ENCODE measurements around the gene SRGAP2.
"Not testable (repeated sequence)": the region's sequence is repeated elsewhere in the genome, so short reads cannot be mapped to it uniquely, and the experiment has no call there.

SRGAP2 gene

DNA sequence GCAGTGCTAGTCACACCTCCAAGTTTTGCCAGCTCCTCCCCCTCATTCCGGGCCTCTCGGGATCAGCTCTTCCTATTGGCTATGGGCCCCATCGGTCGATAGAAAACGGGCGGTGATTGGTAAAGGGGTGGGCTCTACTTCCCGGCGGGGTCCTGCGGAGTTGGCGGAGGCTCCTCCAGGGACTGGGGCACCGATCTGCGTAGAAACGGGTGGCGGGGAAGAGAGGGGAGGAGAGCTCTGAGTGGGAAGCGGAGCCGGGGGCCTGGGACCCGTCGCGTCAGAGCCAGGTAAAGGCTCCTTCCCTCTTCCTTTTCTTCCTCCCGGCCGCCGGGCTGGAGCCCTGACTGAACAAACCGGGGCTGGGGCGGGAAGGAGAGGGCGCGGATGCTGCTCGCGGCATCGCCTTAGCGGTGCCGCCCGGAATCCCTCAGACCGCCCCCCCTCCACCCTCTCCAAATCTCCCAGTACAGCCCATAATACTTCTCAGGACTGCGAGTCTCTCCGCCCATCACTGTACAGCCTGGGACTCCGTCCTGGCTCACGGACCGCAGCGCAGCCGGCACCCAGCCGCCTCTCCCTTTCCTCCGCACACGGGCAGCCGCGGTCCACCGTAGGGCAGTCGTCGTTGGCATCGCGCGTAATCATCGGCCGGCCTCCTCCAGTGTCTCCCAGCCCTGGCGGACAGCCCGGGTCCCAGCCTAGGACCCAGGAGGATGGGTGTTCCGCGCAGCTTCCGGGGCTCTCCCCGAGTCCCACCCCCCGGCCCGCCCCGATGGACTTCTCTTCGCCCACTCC, at the start of gene SRGAP2:
Gene SRGAP2 (plus strand): TSS at position 178 of the 795 bp plus-strand sequence. CDS start 2,430 bp downstream, outside the sequence.
- DNase-seq (ENCODE audit: low read depth in 2 of 2): peak; percentile 19 to 23

DNA sequence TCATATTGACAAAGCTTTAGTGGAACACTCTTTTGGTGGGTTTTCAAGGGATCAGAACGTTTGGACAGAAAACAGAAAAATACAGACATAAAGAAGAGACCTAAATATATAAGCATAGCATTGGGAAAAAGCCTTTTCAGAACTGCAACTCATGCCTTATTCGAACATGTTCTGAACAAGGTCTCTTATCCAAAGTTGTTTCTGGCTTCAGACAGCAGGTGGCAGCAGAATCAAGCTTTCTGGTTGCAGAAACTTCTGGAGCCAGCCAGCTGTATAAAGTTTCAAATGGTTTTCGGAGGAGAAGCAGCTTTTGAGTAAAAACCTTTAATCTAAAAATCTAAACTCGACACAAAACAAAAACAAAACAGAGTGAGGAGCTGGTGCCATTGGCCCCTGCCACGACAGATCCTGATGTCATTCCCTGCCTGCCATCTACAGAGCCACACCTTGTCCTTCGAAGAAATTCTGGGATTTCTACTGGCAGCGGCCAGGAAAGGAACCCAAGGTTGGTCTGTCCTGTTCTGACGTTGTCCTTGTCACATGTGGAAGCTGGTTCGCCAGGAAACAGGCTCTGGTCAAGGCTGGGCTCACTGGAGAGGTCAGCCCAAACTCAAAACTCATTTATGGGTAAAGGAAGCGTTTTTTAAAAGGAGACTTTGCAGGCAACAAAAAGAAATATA, 35.9 kb upstream of the SRGAP2 start:
- DNase-seq (ENCODE audit: low read depth in 2 of 2): not testable (repeated sequence)

DNA sequence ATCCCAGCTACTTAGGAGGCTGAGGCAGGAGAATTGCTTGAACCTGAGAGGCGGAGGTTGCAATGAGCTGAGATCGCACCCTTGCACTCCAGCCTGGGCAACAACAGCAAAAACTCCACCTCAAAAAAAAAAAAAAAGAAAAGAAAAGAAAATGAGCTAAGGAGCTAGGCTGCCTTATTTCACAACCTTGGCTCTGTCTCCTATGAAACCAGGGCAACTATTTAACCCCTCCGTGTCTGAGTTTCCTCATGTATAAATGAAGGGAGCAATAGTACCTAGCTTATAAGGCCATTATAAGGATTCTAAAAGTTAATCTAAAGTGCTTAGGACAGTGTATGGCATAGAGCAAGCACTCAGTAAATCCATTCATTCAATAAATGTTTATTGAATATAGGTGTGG, 33.5 kb upstream of the SRGAP2 start:
- not testable (repeated sequence) for DNase-seq (ENCODE audit: low read depth in 2 of 2)

DNA sequence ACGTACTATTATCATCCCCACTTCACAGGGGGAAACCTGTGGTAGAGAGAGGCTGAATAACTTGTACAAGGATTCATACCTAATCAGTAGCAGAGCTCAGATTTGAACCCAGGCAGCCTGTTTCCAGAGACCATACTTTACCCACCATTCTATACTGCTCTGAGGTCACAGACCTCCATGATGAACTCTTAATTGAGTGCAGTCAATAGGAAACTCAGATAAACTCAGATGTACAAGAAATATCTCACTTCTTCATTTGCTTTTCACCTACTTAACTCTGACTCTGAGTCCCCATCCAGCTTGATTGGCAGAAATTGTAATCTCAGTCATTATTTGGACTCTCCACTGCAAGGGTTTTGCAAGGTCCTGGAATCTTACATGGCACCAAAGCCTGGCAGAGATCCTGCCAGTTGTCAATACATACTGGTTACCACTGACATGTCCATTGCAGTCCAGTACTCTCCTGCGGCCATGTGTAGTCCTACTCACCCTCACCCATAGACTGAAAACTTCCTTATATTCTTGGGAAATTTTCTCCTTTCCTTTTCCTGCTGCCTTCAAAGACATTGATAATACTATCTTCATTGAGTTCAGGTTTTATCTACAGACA, 30.1 kb upstream of the SRGAP2 start:
- DNase-seq (ENCODE audit: low read depth in 2 of 2): not testable (repeated sequence)

DNA sequence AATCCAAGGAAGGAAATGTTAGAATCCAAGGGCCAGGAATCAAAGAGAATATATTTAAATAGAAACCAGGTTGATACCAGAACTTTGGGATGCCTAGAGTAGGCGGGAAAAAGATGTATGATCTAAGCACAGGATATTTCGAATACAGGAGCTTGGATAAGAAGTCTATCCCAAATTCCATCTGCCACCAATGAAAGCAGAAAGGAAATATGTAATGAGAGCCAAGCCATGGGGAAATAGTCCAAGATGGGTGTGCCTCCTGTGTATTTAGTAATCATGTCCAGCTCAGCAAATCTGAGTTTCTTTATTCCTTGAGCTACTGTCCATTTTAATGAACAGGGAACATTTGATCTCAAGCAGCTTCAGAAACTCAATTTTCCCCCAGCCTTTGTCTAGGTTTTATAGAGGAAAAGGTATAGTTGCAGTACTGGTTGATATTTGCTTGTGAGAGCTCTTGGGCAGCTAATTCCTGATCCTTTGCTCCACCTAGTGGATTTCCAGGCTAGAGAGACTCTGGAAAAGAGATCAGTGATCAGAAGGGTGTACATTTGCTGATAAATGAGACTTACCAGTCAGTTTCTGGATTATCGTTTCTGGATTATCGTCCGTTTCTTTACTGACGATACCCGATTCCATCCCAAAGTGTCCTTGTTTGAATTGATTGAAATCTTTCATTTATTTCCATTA, 29.0 kb upstream of the SRGAP2 start:
- not testable (repeated sequence) for DNase-seq (ENCODE audit: low read depth in 2 of 2)

DNA sequence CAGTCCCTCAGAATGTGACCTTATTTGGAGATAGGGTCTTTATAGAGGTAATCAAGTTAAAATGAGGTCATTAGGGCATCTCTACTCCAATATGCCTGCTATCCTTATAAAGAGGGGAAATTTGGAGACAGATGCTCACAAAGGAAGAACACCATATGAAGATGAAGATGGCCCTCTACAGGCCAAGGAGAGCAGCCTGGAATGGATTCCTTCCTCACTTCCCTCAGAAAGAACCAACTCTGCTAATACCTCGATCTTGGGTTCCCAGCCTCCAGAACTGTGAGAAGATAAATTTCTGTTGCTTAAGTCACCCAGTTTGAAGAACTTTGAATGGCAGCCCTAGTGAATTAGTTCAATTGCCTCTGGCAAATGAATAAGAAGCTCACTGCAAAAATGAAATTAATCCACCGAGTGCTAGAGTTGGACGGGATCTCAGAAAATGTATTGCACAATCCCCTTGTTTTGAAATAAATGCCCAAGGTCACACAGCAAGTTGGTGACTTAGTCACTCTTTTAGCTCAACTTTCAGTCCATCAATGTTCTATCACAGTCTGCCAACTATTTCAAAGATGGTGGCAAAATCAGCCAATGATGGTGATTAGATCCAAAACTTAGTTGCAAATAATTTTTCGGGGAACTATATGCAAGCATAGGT, 27.8 kb upstream of the SRGAP2 start:
- not testable (repeated sequence) for DNase-seq (ENCODE audit: low read depth in 2 of 2)

DNA sequence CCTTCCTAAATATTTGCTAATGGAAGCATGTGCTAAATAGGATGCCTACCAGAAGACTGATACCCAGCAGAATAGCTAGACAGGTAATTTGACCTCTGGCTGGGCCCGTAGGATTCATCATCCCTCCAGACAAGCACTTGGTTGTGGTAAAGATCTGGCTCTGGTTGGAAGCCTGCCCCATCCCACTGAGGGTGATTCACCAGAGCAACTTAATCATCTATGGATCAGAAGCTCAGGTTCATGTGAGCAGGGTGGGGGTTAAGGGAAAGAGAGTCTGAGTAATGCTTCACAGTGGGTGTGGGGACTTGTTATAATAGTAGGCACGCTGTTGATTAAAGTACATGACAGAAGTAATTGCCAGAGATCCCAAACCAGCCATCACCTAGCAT, 27.2 kb upstream of the SRGAP2 start:
- DNase-seq (ENCODE audit: low read depth in 2 of 2): peak; percentile 2 to 5

DNA sequence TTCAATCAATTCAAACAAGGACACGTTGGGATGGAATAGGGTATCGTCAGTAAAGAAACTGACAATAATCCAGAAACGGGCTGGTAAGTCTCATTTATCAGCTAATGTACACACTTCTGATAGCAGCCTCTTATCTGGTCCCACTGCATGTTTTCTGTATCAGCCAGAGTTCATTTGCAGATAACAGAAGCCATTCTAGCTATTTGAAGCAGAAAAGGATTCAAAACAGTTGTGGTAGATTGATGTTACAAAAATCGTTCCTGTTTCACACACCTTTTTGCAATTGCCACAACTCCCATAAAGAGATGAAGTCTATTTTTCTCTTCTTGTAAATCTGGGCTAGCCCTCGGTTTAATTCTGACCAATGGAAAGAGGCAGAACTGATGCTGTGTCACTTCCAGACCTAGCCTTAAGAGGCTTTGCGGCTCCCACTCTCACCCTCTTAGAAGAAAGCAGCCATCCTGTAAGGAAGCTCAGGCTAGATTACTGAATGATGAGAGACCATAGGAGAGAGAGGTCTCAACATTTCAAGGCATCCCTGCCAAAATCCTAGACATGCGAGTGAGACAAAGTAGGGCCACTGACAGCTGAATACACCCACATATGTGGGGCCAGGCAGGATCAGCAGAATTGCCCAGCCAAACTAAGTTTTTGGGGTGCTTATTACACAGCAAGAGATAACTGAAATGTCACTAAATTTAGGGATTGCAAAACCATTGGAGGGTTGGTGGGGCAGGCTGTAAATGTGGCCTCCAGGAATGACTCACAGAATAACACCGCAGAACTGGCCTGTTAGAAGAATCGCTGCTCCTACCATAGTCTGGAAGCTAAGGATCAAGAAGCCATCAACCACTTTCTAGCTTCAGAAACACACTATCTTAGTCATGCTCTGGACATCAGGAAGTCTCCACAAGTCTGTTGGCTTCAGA, 25.0 kb upstream of the SRGAP2 start:
- DNase-seq (ENCODE audit: low read depth in 2 of 2): not testable (repeated sequence)

DNA sequence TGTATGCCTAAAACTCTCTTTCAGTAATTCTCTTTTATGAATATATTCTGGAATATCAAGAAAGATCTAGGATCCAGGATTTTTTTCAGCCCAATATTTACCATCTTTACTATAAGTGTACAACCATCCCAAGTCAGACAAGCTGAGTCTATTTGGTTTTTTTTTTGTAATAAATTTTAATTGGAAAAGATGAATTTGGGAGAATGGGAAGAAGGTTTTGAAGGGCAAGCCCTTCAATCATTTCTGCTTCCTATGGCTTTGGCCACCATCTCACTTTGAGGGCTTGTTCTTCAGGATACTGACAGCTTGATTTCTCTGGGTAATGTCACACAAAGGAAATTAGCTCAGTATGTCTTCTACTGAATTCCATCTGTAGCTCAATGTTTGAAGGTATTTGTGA, 23.7 kb upstream of the SRGAP2 start:
- not testable (repeated sequence) for DNase-seq (ENCODE audit: low read depth in 2 of 2)

DNA sequence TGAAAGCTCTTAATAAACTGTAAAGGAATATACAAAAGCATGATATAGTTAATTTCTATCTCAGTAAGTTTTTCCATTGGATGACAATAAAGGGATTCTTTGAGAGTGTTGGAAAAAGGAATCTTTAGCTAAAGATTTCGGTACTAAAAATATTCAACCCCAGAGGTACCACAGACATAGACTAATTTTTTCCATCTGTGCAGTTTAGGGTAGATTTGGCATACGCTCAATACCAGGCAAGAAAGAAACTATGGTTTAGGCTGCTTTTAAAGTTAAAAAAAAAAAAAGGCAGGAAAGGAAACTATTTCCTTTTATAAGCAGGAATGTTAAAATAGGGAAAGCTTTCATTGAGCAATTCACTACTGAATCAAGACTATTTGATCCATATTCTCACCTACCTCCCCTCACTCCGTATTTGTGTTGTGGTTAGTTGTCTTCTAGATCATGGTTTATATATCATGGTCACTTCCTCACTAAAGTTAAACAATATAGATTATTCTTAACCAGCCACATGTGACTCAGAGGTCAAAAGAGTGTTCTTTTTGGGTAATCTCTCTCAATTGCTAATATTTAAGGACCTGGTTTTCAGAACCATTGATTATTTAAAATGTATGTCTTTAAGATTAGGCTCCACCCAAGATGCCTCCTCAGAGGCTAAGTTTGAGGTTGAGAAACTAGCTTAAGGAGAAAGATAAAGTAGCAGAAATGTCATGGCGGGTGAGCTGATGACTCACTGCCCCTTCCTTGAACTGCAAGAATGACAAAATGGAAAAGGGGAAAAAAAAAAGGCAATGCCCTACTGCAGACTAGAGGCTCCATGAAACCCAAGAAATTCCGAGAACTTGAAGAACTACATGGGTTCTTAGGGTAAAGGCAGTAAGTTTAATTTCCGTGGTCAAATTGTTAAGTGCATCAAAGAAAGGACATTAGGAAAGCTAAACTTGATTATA, 20.7 kb upstream of the SRGAP2 start:
- DNase-seq (ENCODE audit: low read depth in 2 of 2): not testable (repeated sequence)

DNA sequence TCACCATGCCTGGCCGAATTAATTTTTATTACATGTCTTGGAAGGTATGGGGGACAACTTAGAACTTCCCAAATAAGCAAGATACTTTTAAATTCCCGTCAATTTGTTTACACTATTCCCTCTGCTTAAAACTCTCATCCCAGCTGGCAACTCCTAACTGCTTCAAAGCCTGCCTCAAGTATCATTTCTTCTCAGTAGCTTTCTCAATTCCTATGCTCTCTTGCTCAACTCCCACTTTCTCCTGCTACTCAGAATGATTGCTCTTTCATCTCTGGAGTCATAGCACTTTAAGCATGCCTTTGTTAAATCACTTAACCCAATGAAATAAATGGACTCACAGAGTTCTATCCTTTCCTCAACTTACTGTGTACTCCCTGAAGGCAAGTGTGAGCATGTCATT, 19.6 kb upstream of the SRGAP2 start:
- not testable (repeated sequence) for DNase-seq (ENCODE audit: low read depth in 2 of 2)

DNA sequence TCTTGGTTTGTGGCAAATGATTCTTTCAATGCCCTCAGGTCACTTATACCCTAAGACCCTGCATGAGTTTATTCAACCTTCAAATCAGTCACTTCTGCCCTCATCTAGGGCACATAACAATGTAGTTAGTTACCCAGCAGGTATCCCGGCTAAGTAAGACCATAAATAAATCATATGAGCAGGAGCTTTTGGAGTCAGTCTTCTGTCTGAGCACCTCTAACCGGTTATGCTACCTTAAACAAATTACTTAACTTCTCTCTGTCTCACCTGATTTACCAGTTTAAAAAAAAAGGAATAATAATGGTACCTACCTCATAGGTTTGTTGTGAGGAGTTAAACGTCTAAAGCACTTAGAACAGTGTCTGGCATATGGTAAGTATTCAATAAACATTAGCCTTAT, 17.6 kb upstream of the SRGAP2 start:
- not testable (repeated sequence) for DNase-seq (ENCODE audit: low read depth in 2 of 2)

DNA sequence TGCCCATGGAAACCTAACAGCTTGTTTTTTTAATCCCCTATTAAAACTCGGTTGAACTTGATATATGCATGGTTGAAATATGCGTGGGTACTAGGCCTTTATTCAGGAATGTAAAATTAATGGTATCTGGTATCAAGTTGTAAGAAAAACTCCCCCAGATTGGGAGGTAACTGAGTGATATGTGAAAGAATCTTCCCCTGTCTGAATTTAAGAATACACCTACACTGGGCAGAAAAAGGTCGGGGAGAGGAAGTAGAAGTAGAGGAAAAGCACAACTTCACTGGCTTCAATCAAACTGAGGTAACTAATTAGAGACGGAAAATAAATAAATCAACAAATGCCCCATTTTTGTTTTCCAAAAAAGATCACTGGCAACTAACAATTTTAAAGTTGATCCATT, 16.5 kb upstream of the SRGAP2 start:
- not testable (repeated sequence) for DNase-seq (ENCODE audit: low read depth in 2 of 2)

DNA sequence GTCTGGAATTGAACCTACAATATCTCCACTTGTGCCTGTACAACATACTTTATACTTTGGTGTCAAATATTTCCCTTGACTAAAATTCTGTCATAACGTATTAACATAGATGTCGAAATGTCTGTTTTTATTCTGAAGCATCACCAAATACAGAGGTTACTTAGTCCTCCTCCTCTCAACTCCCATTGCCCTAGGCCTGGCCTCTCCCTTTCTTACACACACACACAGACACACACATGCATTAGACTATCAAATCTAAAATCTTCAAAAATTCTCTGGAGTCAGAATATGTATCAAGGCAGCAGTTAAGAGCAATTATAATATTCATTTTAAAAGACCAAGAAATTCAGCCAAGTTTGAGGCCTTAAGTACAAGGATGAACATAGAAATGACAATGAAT, 8.2 kb upstream of the SRGAP2 start:
- DNase-seq (ENCODE audit: low read depth in 2 of 2): not testable (repeated sequence)

DNA sequence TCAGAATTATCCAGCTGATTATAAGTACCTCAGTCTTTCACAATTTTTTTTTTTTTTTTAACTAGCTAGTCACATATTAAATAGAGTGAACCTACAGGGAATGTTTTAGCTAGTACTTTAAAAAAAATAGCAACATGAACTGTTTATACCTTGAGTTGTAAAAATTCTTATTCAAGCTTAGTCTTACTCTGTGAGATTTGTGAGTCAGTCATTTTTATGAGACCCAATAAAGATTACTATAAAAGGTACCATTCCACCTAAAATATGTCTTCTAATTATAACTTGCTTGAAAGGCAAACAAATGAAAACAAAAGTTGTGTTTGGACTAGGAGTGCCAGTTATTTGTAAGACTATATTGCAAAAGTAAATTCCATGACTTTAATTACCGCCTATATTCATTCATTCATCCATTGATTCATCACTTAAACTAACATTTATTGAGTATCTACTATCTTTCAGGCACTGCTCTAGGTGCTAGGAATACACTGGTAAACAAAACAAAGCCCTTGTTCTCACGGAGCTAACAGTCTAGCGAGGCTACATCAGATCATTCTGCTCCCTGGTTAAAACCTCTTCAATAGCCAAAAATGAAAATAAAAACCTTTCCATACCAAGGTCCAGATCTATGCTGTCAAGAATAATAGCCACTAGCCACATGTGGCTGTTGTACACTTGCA, 6.5 kb upstream of the SRGAP2 start:
- not testable (repeated sequence) for DNase-seq (ENCODE audit: low read depth in 2 of 2)

DNA sequence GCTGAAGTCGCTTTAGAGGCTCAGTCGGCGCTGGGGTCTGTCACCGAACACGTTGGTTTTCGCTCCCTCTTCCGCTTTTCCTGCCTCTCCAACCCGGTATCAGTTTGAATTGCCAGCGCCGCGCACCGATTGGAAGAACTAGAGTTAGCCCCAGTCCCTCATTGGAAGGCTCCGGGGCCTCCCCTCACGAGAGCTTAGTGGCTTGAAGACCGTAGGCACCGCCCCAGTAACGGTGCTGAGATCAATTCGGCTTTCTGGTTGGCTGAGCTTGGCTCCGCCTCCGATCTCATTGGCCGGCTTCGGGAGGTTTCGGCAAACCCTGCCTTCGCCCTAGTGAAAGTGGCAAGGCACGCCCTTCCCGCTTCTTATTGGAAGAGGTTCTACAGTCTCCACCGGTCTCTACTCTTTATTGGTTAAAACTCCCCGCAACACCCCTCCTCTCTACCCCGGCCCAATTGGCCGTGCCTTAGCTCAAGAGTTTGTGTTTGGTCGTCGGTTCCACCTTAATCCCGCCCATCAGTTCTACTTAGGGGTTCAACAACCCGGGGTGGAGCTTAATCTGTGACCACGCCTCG, 465 bp upstream of the SRGAP2 start, which contains the start of gene FAM72A:
Gene FAM72A (minus strand): TSS at position 51 of the 575 bp plus-strand sequence. CDS start 814 bp downstream, outside the sequence.
- DNase-seq (ENCODE audit: low read depth in 2 of 2): peak; percentile 93 to 95

DNA sequence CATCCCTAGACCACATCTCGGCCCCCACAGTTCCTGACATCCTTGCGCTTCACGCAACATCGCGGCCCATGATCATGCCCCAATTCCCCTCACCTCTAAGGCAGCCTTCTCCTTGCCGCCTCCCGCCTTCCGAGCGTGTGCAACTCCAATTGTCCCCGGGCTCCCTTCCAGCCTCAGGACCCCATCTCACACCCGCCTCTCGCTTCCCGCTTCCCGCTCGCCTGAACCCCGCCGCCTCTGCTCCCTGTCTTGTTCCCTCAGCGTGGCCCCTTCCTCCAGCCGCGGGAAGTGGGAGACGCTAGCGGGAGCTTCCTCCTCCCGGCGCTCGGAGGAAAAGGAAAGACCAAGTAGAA, 794 bp downstream of the SRGAP2 start:
- not testable (repeated sequence) for DNase-seq (ENCODE audit: low read depth in 2 of 2)

DNA sequence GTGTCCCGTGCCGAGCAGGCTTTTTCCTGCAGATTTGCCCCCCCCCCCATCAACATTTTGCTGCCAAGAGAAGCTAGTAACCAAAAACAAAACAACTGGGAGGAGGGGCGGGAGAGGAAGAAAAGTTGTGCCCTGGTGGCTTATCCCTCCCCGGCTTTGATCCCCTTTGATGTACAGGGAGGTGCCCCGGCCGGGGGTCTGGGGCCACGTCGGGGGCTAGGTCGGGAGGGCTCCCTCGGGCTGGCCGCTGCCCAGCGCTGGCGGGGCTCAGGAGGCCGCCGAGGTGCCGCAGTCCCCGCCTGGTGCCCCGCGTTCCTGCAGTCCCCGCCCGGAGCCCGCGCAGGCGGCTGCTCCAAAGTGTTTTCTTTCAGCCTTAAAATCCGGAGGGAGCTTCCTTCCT, 1.5 kb downstream of the SRGAP2 start:
- not testable (repeated sequence) for DNase-seq (ENCODE audit: low read depth in 2 of 2)

Data from stimulated activated CD4-positive, alpha-beta T cell treated with anti-CD3 and anti-CD28 coated beads, Interleukin-15, amount 100 ng/mL, for 48 hours (primary cell).